Esophagus squamous epithelium (tissue), 5 donors: Measurements from ENCODE around the gene MTF1. TPM values are rescaled to one million over a fixed set of nuclear protein-coding genes. Genes with fewer than 3 reads are reported as not detected.

ENCODE experiments used
- DNase-seq: peaks from one replicate; lab custom pipeline; 2025; lab: John Stamatoyannopoulos, UW
- H3K27ac ChIP-seq, 4 donors: fragments of 200-600 bp; sonication (generic); one replicate each; pipeline ENCODE4 v1.5.1; 2016 to 2019; ENCODE audit warnings: mild to moderate bottlenecking in 1 of 4
- H3K27me3 ChIP-seq, 4 donors: fragments of 200-600 bp; sonication (generic); 1 replicate in 3 of 4; 2 replicates in 1 of 4; pipeline versions ENCODE4 v1.5.1 to v1.6.0; 2017 to 2021; ENCODE audit warnings: antibody characterized with exemption in 1 of 4
- H3K36me3 ChIP-seq, 3 donors: fragments of 200-600 bp; sonication (generic); one replicate each; pipeline ENCODE4 v1.5.1; 2016 to 2019
- H3K4me1 ChIP-seq, 3 donors: fragments of 200-600 bp; sonication (generic); one replicate each; pipeline ENCODE4 v1.5.1; 2017 to 2019
- H3K4me3 ChIP-seq, 4 donors: fragments of 200-600 bp; sonication (generic); 1 replicate in 3 of 4; 2 replicates in 1 of 4; pipeline ENCODE4 v1.5.1; 2016 to 2019; ENCODE audit warnings: mild to moderate bottlenecking in 2 of 4, moderate library complexity in 1 of 4
- H3K9me3 ChIP-seq, 3 donors: fragments of 200-600 bp; sonication (generic); one replicate each; pipeline ENCODE4 v1.5.1; 2016 to 2019
- POLR2A ChIP-seq, 4 donors: fragments of 450-650 bp; IDR thresholded peaks; one replicate each; pipeline ENCODE4 v1.6.1; 2017; ENCODE audit warnings: antibody characterized with exemption in 4 of 4, mild to moderate bottlenecking in 4 of 4, moderate library complexity in 3 of 4
- WGBS, 2 donors: methylation state at CpG; one replicate each; pipeline ENCODE4 v1.1.5; 2018; 5-methylcytosine and 5-hydroxymethylcytosine counted together
- intact Hi-C: fragments of 100-400 bp; cut with DNase I; formaldehyde crosslinking; loops from one replicate; pipeline ENCODE4 v1.15.0; 2022
- total RNA-seq, 4 donors: library from RNA; depleted of rRNA; stranded (reverse); fragments of >200 nt; gene quantifications; one replicate each; pipeline ENCODE4 v1.1.0, GENCODE V29; 2016
- TF ChIP-seq, protein P1 (sequence below), 6 experiments: fragments of 450-650 bp in 4 of 6; fragments of 200-600 bp in 2 of 6; sonication (generic) in 2 of 6; IDR thresholded peaks; one replicate each; pipeline ENCODE4 v1.5.1; 2016 to 2019; ENCODE audit warnings: antibody characterized with exemption in 6 of 6, mild to moderate bottlenecking in 4 of 6, moderate library complexity in 4 of 6
- donor health status: DM: yes; HTN: yes; CAD: no.

The MTF1 gene
- total RNA-seq, 4 donors from 2014 or later, result 6.3 to 13.4 (median 9.9) TPM

DNA sequence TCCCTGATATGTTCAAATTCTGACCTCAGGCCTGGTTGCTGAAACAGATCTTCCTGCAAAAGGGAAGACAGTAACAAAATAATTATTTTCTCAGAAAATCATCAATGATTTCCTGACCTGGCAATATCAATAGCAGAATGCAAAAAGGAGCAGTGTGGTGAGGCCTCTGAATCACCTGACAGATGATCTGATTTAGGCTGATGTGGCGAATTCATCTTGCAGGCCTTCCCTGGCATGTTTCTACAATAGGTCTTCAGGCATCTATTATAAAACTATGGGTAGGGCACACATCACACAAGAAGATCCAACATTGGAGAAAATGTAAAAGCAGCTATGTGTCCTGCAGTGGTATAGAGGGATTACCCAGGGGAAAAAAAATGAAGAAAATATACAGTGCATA, 7.1 kb upstream of the MTF1 start:
- 63 to 75% methylated on average over 1 of the region's 1 CpG for WGBS, 2 donors
- Histone ChIP-seq H3K4me3 (no peak overlapping the region), H3K9me3 (no peaks in the 10 kb centered on the region), H3K4me1 (peaks cover 0 to 43% (median 0%) of the 10 kb centered on the region in 3 donors), H3K27me3 (no peaks in the 10 kb centered on the region), H3K36me3 (peaks cover 0 to 96% (median 5%) of the 10 kb centered on the region in 3 donors), H3K27ac (peak overlapping the region; percentile 82 to 95 (median 89))
- intact Hi-C loops, result no loop called here
- DNase-seq, result no peak
- TF ChIP-seq, protein P1, sequence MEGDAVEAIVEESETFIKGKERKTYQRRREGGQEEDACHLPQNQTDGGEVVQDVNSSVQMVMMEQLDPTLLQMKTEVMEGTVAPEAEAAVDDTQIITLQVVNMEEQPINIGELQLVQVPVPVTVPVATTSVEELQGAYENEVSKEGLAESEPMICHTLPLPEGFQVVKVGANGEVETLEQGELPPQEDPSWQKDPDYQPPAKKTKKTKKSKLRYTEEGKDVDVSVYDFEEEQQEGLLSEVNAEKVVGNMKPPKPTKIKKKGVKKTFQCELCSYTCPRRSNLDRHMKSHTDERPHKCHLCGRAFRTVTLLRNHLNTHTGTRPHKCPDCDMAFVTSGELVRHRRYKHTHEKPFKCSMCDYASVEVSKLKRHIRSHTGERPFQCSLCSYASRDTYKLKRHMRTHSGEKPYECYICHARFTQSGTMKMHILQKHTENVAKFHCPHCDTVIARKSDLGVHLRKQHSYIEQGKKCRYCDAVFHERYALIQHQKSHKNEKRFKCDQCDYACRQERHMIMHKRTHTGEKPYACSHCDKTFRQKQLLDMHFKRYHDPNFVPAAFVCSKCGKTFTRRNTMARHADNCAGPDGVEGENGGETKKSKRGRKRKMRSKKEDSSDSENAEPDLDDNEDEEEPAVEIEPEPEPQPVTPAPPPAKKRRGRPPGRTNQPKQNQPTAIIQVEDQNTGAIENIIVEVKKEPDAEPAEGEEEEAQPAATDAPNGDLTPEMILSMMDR (IDR thresholded peaks at IDR 0.05), result no peak
- no peak for TF ChIP-seq POLR2A (IDR thresholded peaks at IDR 0.05)

DNA sequence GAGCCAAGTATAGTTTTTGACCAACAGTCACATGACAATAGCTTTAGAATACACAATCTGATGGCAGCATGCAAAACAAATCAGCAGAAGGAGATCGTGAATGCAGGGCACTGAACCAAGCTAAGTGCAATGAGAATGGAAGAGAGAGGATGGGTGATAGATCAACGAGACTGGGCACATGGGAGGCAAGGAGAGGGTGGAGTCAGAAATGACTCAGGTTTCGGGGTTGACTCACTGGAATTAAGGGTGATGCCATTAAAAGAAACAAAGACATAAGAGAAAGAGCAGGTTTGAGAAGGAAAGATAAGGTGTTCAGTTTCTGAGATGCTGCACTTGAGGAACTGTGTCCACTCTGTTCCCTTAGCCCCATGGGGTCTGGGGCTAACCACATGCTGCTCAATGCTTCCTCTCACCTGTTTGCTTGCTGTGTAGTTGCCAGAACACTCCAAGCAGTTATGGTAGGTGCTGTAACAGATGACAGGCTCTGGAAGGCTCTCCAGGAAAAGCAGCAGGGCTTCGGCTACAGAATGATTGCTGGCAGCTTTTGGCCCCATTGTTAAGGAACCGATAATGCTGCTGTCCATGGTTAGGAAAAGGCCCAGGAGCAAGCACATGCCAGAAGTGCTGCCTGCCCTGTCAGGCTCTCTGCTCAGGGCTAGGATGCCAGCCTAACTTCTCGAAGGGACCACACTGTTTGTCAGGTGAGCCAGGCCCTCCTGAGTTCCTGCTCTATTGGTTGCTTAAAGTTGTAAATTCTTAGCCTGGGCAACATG, 6.1 kb upstream of the MTF1 start:
- peak overlapping the region; percentile 82 to 95 (median 89) for H3K27ac ChIP-seq

DNA sequence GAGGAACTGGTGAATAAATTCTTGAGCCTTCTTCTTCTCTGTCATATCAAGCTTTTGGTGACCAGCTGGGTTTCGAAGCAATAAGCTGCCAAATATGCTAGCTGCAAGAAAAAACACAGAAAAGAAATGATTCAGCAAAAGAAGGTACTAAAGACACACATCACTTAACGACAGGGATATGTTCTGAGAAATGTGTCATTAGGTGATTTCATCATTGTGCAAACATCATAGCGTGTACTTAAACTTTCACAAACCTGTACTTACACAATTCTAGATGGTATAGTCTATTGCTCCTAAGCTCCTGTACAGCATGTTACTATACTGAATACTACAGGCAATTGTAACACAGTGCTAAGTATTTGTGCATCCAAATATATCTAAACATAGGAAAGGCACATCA, 2.9 kb upstream of the MTF1 start:
- 31 to 37% methylated on average over 3 of the region's 3 CpGs for WGBS, 2 donors
- H3K27me3 ChIP-seq, result no peaks in the 10 kb centered on the region
- no peak for DNase-seq
- H3K36me3 ChIP-seq, result peaks cover 0 to 65% (median 5%) of the 10 kb centered on the region in 3 donors
- TF ChIP-seq POLR2A (IDR thresholded peaks at IDR 0.05), result no peak
- TF ChIP-seq, protein P1 (IDR thresholded peaks at IDR 0.05), result no peak
- peak overlapping the region; percentile 76 to 99 (median 85) for H3K27ac ChIP-seq
- no peak overlapping the region for H3K4me3 ChIP-seq
- no peaks in the 10 kb centered on the region for H3K9me3 ChIP-seq
- peaks cover 5 to 76% (median 11%) of the 10 kb centered on the region in 3 donors for H3K4me1 ChIP-seq
- intact Hi-C loops, result no loop called here

More for the DNA sequence above, 6.1 kb upstream of the MTF1 start:
- TF ChIP-seq, protein P1 (IDR thresholded peaks at IDR 0.05), result no peak
- peak in 1 of 4 donors; percentile 21 for TF ChIP-seq POLR2A (IDR thresholded peaks at IDR 0.05)
- Histone ChIP-seq H3K4me1 (peaks cover 0 to 52% (median 2%) of the 10 kb centered on the region in 3 donors), H3K9me3 (no peaks in the 10 kb centered on the region), H3K36me3 (peaks cover 0 to 95% (median 5%) of the 10 kb centered on the region in 3 donors), H3K27me3 (no peaks in the 10 kb centered on the region), H3K4me3 (no peak overlapping the region)
- 40 to 56% methylated on average over 3 to 4 of the region's 6 CpGs for WGBS, 2 donors
- no peak for DNase-seq
- intact Hi-C loops, result no loop called here

DNA sequence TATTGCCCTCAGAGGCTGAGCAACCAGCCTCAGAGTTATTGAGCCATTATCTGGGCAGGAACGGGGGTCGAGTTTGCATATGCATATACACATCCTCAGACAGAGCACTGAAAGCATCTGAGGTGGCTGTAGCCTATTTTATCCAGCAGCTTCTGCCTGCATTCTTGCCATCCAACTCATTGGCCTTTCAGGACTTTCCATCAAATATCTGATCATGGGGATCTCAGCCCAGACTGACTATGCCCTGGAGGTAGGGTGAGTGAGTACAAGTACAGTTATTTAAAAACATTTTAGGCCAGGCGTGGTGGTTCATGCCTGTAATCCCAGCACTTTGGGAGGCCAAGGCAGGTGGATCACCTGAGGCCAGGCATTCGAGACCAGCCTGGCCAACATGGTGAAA, 1.8 kb upstream of the MTF1 start:
- Histone ChIP-seq H3K9me3 (no peaks in the 10 kb centered on the region), H3K4me1 (peaks cover 5 to 76% (median 16%) of the 10 kb centered on the region in 3 donors), H3K4me3 (no peak overlapping the region), H3K27me3 (no peaks in the 10 kb centered on the region), H3K36me3 (peaks cover 0 to 67% (median 5%) of the 10 kb centered on the region in 3 donors), H3K27ac (peak overlapping the region; percentile 78 to 99 (median 94))
- intact Hi-C loops, result no loop called here
- no peak for TF ChIP-seq POLR2A (IDR thresholded peaks at IDR 0.05)
- TF ChIP-seq, protein P1 (IDR thresholded peaks at IDR 0.05), result no peak
- DNase-seq, result no peak
- 45 to 69% methylated on average over 3 to 4 of the region's 4 CpGs for WGBS, 2 donors

DNA sequence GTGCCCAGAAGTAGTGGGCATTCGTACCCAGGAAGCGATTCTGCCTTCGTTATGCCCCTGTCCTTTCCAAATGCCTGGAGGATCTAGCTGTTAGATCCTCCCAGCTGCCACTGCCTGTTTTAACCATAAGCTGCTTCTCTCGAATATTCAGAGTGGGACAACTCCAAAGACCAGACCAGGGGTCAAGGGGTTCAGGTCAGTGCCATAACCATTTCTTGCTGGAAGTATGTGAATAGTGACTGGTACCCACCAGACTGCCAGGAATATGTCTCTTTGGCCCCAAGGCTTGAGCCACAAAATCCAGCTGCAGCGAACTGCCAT, 914 bp upstream of the MTF1 start:
- intact Hi-C loops, result no loop called here
- TF ChIP-seq POLR2A (IDR thresholded peaks at IDR 0.05), result no peak
- TF ChIP-seq, protein P1 (IDR thresholded peaks at IDR 0.05), result no peak
- H3K4me3 ChIP-seq, result peak overlapping the region; percentile 72 to 98 (median 77)

More for the DNA sequence above, 914 bp upstream of the MTF1 start:
- Histone ChIP-seq H3K9me3 (no peaks in the 10 kb centered on the region), H3K27me3 (no peaks in the 10 kb centered on the region), H3K36me3 (peaks cover 0 to 65% (median 0%) of the 10 kb centered on the region in 3 donors), H3K4me1 (peaks cover 5 to 76% (median 18%) of the 10 kb centered on the region in 3 donors), H3K27ac (peak overlapping the region; percentile 92 to 99 (median 94))
- WGBS, 2 donors, result 18 to 24% methylated on average over 4 of the region's 5 CpGs
- no peak for DNase-seq
